Activated CD4-positive, alpha-beta T cell treated with anti-CD3 and anti-CD28 coated beads, Interleukin-2, Interleukin-4, amounts not matched to agents 100 ng/mL and 50 ng/mL, durations not matched to agents 16 hours and 8 hours (primary cell): ENCODE results near the gene SLC26A11.
"Not testable (repeated sequence)": the region's sequence is repeated elsewhere in the genome, so short reads cannot be mapped to it uniquely, and the experiment has no call there.

Experiments used
- DNase-seq: peaks from one replicate; pipeline ENCODE4 v3.0.0-alpha.2; 2020; ENCODE audit warnings: low spot score

Gene SLC26A11

GRCh38 chr17:80219013-80219762 lies 1.0 kb upstream of the SLC26A11 start:
- DNase-seq: peak; percentile 93

GRCh38 chr17:80219763-80220053 lies 519 bp upstream of the SLC26A11 start:
- no peak for DNase-seq

- no peak for DNase-seq
Measured at GRCh38 chr17:80220736-80221215, 549 bp downstream of the SLC26A11 start.

GRCh38 chr17:80221351-80222105 lies 1.3 kb downstream of the SLC26A11 start:
- DNase-seq: no peak

GRCh38 chr17:80222376-80223141 lies 2.3 kb downstream of the SLC26A11 start:
- no peak for DNase-seq

GRCh38 chr17:80223142-80223815 lies 3.1 kb downstream of the SLC26A11 start:
- no peak for DNase-seq

- DNase-seq: no peak
Measured at GRCh38 chr17:80223838-80224497, 3.7 kb downstream of the SLC26A11 start.

- DNase-seq: no peak
Measured at GRCh38 chr17:80224683-80225082, 4.5 kb downstream of the SLC26A11 start.

- DNase-seq: no peak
Measured at GRCh38 chr17:80225230-80225629, 5.0 kb downstream of the SLC26A11 start.

GRCh38 chr17:80227156-80227555 lies 6.9 kb downstream of the SLC26A11 start:
- no peak for DNase-seq

- DNase-seq: no peak
Measured at GRCh38 chr17:80227666-80228065, 7.4 kb downstream of the SLC26A11 start.

- no peak for DNase-seq
Measured at GRCh38 chr17:80228477-80228876, 8.2 kb downstream of the SLC26A11 start.

GRCh38 chr17:80229011-80229410 lies 8.8 kb downstream of the SLC26A11 start:
- no peak for DNase-seq

- DNase-seq: no peak
Measured at GRCh38 chr17:80232438-80232837, 12.2 kb downstream of the SLC26A11 start.

GRCh38 chr17:80233202-80233601 lies 13.0 kb downstream of the SLC26A11 start:
- no peak for DNase-seq

- DNase-seq: no peak
Measured at GRCh38 chr17:80236911-80237310, 16.7 kb downstream of the SLC26A11 start.

GRCh38 chr17:80237386-80237785 lies 17.2 kb downstream of the SLC26A11 start:
- no peak for DNase-seq

- DNase-seq: no peak
Measured at GRCh38 chr17:80242505-80242904, 22.3 kb downstream of the SLC26A11 start.

- no peak for DNase-seq
Measured at GRCh38 chr17:80243526-80244433, 23.6 kb downstream of the SLC26A11 start.

- not testable (repeated sequence) for DNase-seq
Measured at GRCh38 chr17:80244448-80244847, 24.2 kb downstream of the SLC26A11 start.
